Mesothelial cell of epicardium (in vitro differentiated cells): ENCODE results near the gene CNTN6. TPM values are rescaled to one million over a fixed set of nuclear protein-coding genes. Genes with fewer than 3 reads are reported as not detected.
A peak's percentile ranks its signal among the peaks of the same experiment; 100 is the strongest.

Experiments used
- DNase-seq, 2 experiments: peaks; one replicate each; pipeline ENCODE4 v3.0.0; 2021; ENCODE audit warnings: low spot score in 2 of 2; ENCODE audit not compliant: unreplicated experiment in 2 of 2
- H3K27ac Mint-ChIP-seq: 2 replicates; pipeline ENCODE4 v1.8.0; 2021; ENCODE audit warnings: mixed read lengths
- H3K27me3 Mint-ChIP-seq: 2 replicates; pipeline ENCODE4 v1.8.0; 2021; ENCODE audit warnings: low read depth, mixed read lengths
- H3K36me3 Mint-ChIP-seq: 2 replicates; pipeline ENCODE4 v1.8.0; 2021; ENCODE audit warnings: mixed read lengths
- H3K4me1 Mint-ChIP-seq: 2 replicates; pipeline ENCODE4 v1.8.0; 2021; ENCODE audit warnings: mixed read lengths
- H3K4me3 Mint-ChIP-seq: 2 replicates; pipeline ENCODE4 v1.8.0; 2021; ENCODE audit warnings: mild to moderate bottlenecking, moderate library complexity, mixed read lengths
- H3K9me3 Mint-ChIP-seq: 2 replicates; pipeline ENCODE4 v1.8.0; 2021; ENCODE audit warnings: mixed read lengths
- CTCF ChIP-seq: fragments of 200-600 bp; sonication (generic); IDR thresholded peaks from one replicate; pipeline ENCODE4 v1.5.0; 2021; ENCODE audit warnings: antibody characterized with exemption; ENCODE audit not compliant: unreplicated experiment
- total RNA-seq: library from RNA; stranded (reverse); gene quantifications from 3 replicates; pipeline ENCODE4 v1.2.1, GENCODE V29; 2021

CNTN6 gene
- total RNA-seq, 1 donor from 2014 or later: 15.4 TPM

GRCh38 chr3:1442271-1442670 lies 349.4 kb downstream of the CNTN6 start:
- H3K36me3 Mint-ChIP-seq: no peaks in the 10 kb centered on the region
- DNase-seq: no peak
- H3K27ac Mint-ChIP-seq: no peak overlapping the region
- no peak overlapping the region for H3K4me3 Mint-ChIP-seq
- peaks cover 26% of the 10 kb centered on the region for H3K4me1 Mint-ChIP-seq
- no peak for TF ChIP-seq CTCF
- H3K9me3 Mint-ChIP-seq: peaks cover 14% of the 10 kb centered on the region
- H3K27me3 Mint-ChIP-seq: no peaks in the 10 kb centered on the region

GRCh38 chr3:1444195-1444594 lies 351.4 kb downstream of the CNTN6 start:
- no peaks in the 10 kb centered on the region for H3K36me3 Mint-ChIP-seq
- no peak overlapping the region for H3K4me3 Mint-ChIP-seq
- no peak overlapping the region for H3K27ac Mint-ChIP-seq
- no peaks in the 10 kb centered on the region for H3K27me3 Mint-ChIP-seq
- TF ChIP-seq CTCF: no peak
- H3K9me3 Mint-ChIP-seq: peaks cover 13% of the 10 kb centered on the region
- no peak for DNase-seq
- peaks cover 41% of the 10 kb centered on the region for H3K4me1 Mint-ChIP-seq

GRCh38 chr3:1446531-1446930 lies 353.7 kb downstream of the CNTN6 start:
- peak overlapping the region; percentile 71 for H3K27ac Mint-ChIP-seq
- H3K27me3 Mint-ChIP-seq: no peaks in the 10 kb centered on the region
- H3K36me3 Mint-ChIP-seq: no peaks in the 10 kb centered on the region
- no peak for DNase-seq
- H3K4me1 Mint-ChIP-seq: peaks cover 54% of the 10 kb centered on the region
- H3K9me3 Mint-ChIP-seq: peaks cover 4% of the 10 kb centered on the region
- no peak for TF ChIP-seq CTCF
- no peak overlapping the region for H3K4me3 Mint-ChIP-seq

- Mint-ChIP-seq H3K36me3 (no peaks in the 10 kb centered on the region), H3K27ac (peak overlapping the region; percentile 71), H3K4me1 (peaks cover 54% of the 10 kb centered on the region), H3K9me3 (peaks cover 4% of the 10 kb centered on the region), H3K4me3 (no peak overlapping the region), H3K27me3 (no peaks in the 10 kb centered on the region)
- DNase-seq: no peak
- TF ChIP-seq CTCF: no peak
These were observed 354.6 kb downstream of the CNTN6 start for GRCh38 chr3:1447452-1447851.

- Mint-ChIP-seq H3K9me3 (peaks cover 4% of the 10 kb centered on the region), H3K4me3 (no peak overlapping the region), H3K27me3 (no peaks in the 10 kb centered on the region), H3K27ac (peak overlapping the region; percentile 4), H3K36me3 (no peaks in the 10 kb centered on the region), H3K4me1 (peaks cover 54% of the 10 kb centered on the region)
- no peak for DNase-seq
- TF ChIP-seq CTCF: no peak
These were observed 355.6 kb downstream of the CNTN6 start for GRCh38 chr3:1448443-1448842.
